CD4-positive, alpha-beta T cell (primary cell): ENCODE data around the gene SYNE1. TPM values are rescaled to one million over a fixed set of nuclear protein-coding genes. Genes with fewer than 3 reads are reported as not detected.

Source experiments
- ATAC-seq: fragments of 200-7000 bp; cut with Tn5 transposase; one replicate; pipeline ENCODE4 v1.10.0; 2022; ENCODE audit warnings: mild to moderate bottlenecking; ENCODE audit not compliant: poor library complexity
- CTCF ChIA-PET: fragments of 350-600 bp; sonication (Branson Sonifier 250); formaldehyde crosslinking; loops from one replicate; lab custom pipeline; 2021; ENCODE audit warnings: antibody characterized with exemption, inconsistent platforms; lab: Charles Lee
- POLR2A ChIA-PET: fragments of 350-600 bp; sonication (Branson Sonifier 250); formaldehyde crosslinking; loops from one replicate; lab custom pipeline; 2021; ENCODE audit warnings: antibody characterized with exemption, inconsistent platforms; lab: Charles Lee
- DNase-seq, 14 experiments: peaks; one replicate each; pipeline ENCODE4 v3.0.0-alpha.2; 2013 to 2020; ENCODE audit warnings: mixed read lengths in 2 of 14
- H3K27ac ChIP-seq, 2 donors: one replicate each; pipeline versions ENCODE4 v1.5.1 to v1.7.0; 2013; ENCODE audit warnings: low read length in 2 of 2, low read depth in 1 of 2, mild to moderate bottlenecking in 1 of 2
- H3K27me3 ChIP-seq, 2 experiments: 1 replicate in 1 of 2; 2 replicates in 1 of 2; pipeline versions ENCODE4 v1.6.1 to v1.7.0; 2013; ENCODE audit warnings: low read length in 2 of 2, control low read depth in 1 of 2, mild to moderate bottlenecking in 1 of 2, moderate library complexity in 1 of 2; ENCODE audit not compliant: insufficient read depth in 2 of 2, control insufficient read depth in 1 of 2
- H3K36me3 ChIP-seq: one replicate; pipeline ENCODE4 v1.6.1; 2013; ENCODE audit warnings: low read length, control low read depth; ENCODE audit not compliant: insufficient read depth
- H3K4me1 ChIP-seq: one replicate; pipeline ENCODE4 v1.6.1; 2013; ENCODE audit warnings: low read length, control low read depth; ENCODE audit not compliant: insufficient read depth
- H3K4me3 ChIP-seq: one replicate; pipeline ENCODE4 v1.5.1; 2013; ENCODE audit warnings: mild to moderate bottlenecking, low read length, moderate library complexity
- H3K9me3 ChIP-seq, 2 experiments: 1 replicate in 1 of 2; 2 replicates in 1 of 2; pipeline versions ENCODE4 v1.6.1 to v1.7.0; 2013; ENCODE audit warnings: low read length in 2 of 2, mild to moderate bottlenecking in 2 of 2, control low read depth in 1 of 2, moderate library complexity in 1 of 2; ENCODE audit not compliant: control insufficient read depth in 1 of 2, insufficient read depth in 1 of 2
- H3K27ac Mint-ChIP-seq: one replicate; pipeline ENCODE4 v1.8.0; 2020; ENCODE audit warnings: mixed read lengths
- H3K27me3 Mint-ChIP-seq: one replicate; pipeline ENCODE4 v1.8.0; 2021; ENCODE audit warnings: mixed read lengths
- H3K36me3 Mint-ChIP-seq: one replicate; pipeline ENCODE4 v1.8.0; 2021; ENCODE audit warnings: low read depth, mixed read lengths
- H3K4me1 Mint-ChIP-seq: one replicate; pipeline ENCODE4 v1.8.0; 2021; ENCODE audit warnings: low read depth, mixed read lengths
- H3K4me3 Mint-ChIP-seq: one replicate; pipeline ENCODE4 v1.8.0; 2020; ENCODE audit warnings: mild to moderate bottlenecking, mixed read lengths
- H3K9me3 Mint-ChIP-seq: one replicate; pipeline ENCODE4 v1.8.0; 2020; ENCODE audit warnings: mixed read lengths
- CTCF ChIP-seq: fragments of 200-600 bp; IDR thresholded peaks from one replicate; pipeline ENCODE4 v1.8.0; 2022; ENCODE audit warnings: antibody characterized with exemption, mild to moderate bottlenecking
- intact Hi-C, 2 experiments: fragments of 100-400 bp; cut with DNase I in 1 of 2; cut with micrococcal nuclease in 1 of 2; formaldehyde crosslinking; loops; one replicate each; pipeline versions ENCODE4 v1.15.1 to v1.9.0; 2023 to 2025; cut with DNase I, micrococcal nuclease
- total RNA-seq, 174 experiments: library from RNA in 2 of 174; stranded (reverse) in 2 of 174; gene quantifications; one replicate each; pipeline ENCODE4 v1.2.3 and lab custom pipeline; 2021 to 2026

SYNE1 gene
- total RNA-seq, 2 experiments from 2014 or later, result 94.9 to 108 TPM

GRCh38 chr6:152380351-152380767 is 256.8 kb downstream of the SYNE1 start:
- peaks cover 0 to 5% of the 10 kb centered on the region in 2 experiments for H3K27me3 ChIP-seq
- no peaks in the 10 kb centered on the region for H3K36me3 Mint-ChIP-seq
- intact Hi-C loops, result no loop called here
- no peaks in the 10 kb centered on the region for H3K9me3 ChIP-seq
- H3K4me1 ChIP-seq, result no peaks in the 10 kb centered on the region
- H3K36me3 ChIP-seq, result no peaks in the 10 kb centered on the region
- POLR2A ChIA-PET, result no interaction called here
- no peaks in the 10 kb centered on the region for H3K4me1 Mint-ChIP-seq
- no peak overlapping the region for H3K4me3 Mint-ChIP-seq
- ATAC-seq, result no peak
- H3K27ac ChIP-seq, result no peak overlapping the region
- H3K4me3 ChIP-seq, result no peak overlapping the region
- CTCF ChIA-PET, result no interaction called here
- no peak for DNase-seq
- no peaks in the 10 kb centered on the region for H3K9me3 Mint-ChIP-seq
- no peak overlapping the region for H3K27ac Mint-ChIP-seq
- no peak for TF ChIP-seq CTCF
- peaks cover 19% of the 10 kb centered on the region for H3K27me3 Mint-ChIP-seq

GRCh38 chr6:152379423-152379822 is 257.7 kb downstream of the SYNE1 start:
- POLR2A ChIA-PET, result no interaction called here
- Mint-ChIP-seq H3K4me3 (no peak overlapping the region), H3K9me3 (no peaks in the 10 kb centered on the region)

GRCh38 chr6:152378169-152378568 is 259.0 kb downstream of the SYNE1 start:
- Mint-ChIP-seq H3K4me1 (no peaks in the 10 kb centered on the region), H3K4me3 (no peak overlapping the region), H3K9me3 (no peaks in the 10 kb centered on the region), H3K36me3 (no peaks in the 10 kb centered on the region), H3K27me3 (peaks cover 10% of the 10 kb centered on the region), H3K27ac (no peak overlapping the region)
- no peak for TF ChIP-seq CTCF
- H3K27ac ChIP-seq, result no peak overlapping the region
- peaks cover 0 to 5% of the 10 kb centered on the region in 2 experiments for H3K27me3 ChIP-seq
- POLR2A ChIA-PET, result no interaction called here
- ATAC-seq (no peak), DNase-seq (no peak)
- intact Hi-C loops, result no loop called here
- H3K9me3 ChIP-seq, result no peaks in the 10 kb centered on the region
- no peaks in the 10 kb centered on the region for H3K4me1 ChIP-seq
- no peaks in the 10 kb centered on the region for H3K36me3 ChIP-seq
- H3K4me3 ChIP-seq, result no peak overlapping the region
- CTCF ChIA-PET, result no interaction called here

More at GRCh38 chr6:152379423-152379822, 257.7 kb downstream of the SYNE1 start:
- Mint-ChIP-seq H3K4me1 (no peaks in the 10 kb centered on the region), H3K36me3 (no peaks in the 10 kb centered on the region), H3K27ac (no peak overlapping the region), H3K27me3 (peaks cover 16% of the 10 kb centered on the region)
- intact Hi-C loops, result no loop called here
- H3K4me3 ChIP-seq, result no peak overlapping the region
- H3K4me1 ChIP-seq, result no peaks in the 10 kb centered on the region
- DNase-seq, result no peak
- H3K36me3 ChIP-seq, result no peaks in the 10 kb centered on the region
- CTCF ChIA-PET, result no interaction called here
- no peaks in the 10 kb centered on the region for H3K9me3 ChIP-seq
- H3K27ac ChIP-seq, result no peak overlapping the region
- H3K27me3 ChIP-seq, result peaks cover 0 to 5% of the 10 kb centered on the region in 2 experiments
- ATAC-seq, result no peak
- no peak for TF ChIP-seq CTCF
